ENCODE measurements around the gene WNT9B. TPM values are rescaled to one million over a fixed set of nuclear protein-coding genes. Genes with fewer than 3 reads are reported as not detected.

WNT9B gene
- total RNA-seq, 4 donors from 2014 or later: 0.42 to 0.66 (median 0.65) TPM; not detected in 1

DNA sequence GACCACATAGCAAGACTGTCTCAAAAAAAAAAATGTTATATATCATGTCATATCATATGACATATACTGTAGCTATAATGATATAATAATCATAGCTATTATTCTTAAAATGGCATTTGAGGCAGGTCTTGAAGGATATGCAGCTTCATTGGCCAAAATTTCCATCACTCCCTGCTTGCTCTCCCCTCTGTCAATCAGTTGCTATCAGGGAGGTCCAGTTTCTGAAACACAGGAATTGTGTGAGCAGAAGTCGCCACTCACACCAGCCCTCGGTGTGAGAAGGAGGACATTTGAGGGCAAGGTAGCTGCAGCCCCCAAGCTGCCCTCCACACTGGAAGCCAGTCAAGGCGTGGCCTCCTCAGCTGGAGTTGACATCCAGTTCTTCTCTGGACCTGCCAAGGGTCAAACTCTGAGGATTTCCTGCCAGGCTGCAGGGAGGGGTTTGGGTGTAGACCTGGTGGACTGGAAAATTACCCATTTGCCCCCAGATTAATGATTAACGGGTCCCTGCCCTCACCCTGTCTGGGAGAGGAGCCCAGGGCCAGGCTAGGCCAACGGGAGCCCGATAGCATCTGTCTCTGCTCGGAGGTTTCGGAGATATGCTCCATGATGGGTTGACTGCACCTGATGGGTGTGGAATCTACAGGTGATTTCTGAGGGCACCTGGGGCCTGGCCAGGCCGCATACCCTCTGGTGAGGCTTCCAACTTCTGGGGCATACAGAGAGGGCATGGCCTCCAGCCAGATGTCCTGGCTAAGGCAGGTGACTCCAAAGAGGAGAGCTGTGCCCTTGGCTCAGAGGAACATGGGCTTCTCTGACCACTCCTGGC is 18.8 kb downstream of the WNT9B start:
- TF ChIP-seq, protein P1, sequence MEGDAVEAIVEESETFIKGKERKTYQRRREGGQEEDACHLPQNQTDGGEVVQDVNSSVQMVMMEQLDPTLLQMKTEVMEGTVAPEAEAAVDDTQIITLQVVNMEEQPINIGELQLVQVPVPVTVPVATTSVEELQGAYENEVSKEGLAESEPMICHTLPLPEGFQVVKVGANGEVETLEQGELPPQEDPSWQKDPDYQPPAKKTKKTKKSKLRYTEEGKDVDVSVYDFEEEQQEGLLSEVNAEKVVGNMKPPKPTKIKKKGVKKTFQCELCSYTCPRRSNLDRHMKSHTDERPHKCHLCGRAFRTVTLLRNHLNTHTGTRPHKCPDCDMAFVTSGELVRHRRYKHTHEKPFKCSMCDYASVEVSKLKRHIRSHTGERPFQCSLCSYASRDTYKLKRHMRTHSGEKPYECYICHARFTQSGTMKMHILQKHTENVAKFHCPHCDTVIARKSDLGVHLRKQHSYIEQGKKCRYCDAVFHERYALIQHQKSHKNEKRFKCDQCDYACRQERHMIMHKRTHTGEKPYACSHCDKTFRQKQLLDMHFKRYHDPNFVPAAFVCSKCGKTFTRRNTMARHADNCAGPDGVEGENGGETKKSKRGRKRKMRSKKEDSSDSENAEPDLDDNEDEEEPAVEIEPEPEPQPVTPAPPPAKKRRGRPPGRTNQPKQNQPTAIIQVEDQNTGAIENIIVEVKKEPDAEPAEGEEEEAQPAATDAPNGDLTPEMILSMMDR (IDR thresholded peaks at IDR 0.05): no peak
- TF ChIP-seq EP300 (IDR thresholded peaks at IDR 0.05) (no peak), POLR2AphosphoS5 (IDR thresholded peaks at IDR 0.05) (no peak), POLR2A (IDR thresholded peaks at IDR 0.05; ENCODE audit: low read depth) (no peak)
- WGBS: 77% methylated on average over 9 of the region's 9 CpGs
- H3K36me3 ChIP-seq: no peaks in the 10 kb centered on the region
- no peaks in the 10 kb centered on the region for H3K4me1 ChIP-seq
- intact Hi-C loops (cut with DNase I): no loop called here
- H3K4me3 ChIP-seq: no peak overlapping the region
- H3K27ac ChIP-seq (replicated peaks in 1 of 4): no peak overlapping the region
- no peak for DNase-seq (ENCODE audit: extremely low spot score)
- H3K9me3 ChIP-seq: no peaks in the 10 kb centered on the region
- H3K27me3 ChIP-seq: peaks cover 0 to 10% (median 0%) of the 10 kb centered on the region in 4 donors

DNA sequence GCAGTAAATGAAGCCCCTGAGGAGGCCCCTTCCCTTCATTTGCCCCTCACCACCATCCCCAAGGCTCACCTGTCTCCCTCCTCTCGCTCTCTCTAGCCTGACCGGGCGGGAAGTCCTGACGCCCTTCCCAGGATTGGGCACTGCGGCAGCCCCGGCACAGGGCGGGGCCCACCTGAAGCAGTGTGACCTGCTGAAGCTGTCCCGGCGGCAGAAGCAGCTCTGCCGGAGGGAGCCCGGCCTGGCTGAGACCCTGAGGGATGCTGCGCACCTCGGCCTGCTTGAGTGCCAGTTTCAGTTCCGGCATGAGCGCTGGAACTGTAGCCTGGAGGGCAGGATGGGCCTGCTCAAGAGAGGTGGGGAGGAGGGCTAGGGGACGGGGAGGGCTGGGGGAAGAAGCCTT is 21.0 kb downstream of the WNT9B start:
- Histone ChIP-seq H3K27ac (replicated peaks in 1 of 4) (no peak overlapping the region), H3K4me1 (peaks cover 0 to 6% (median under 1%) of the 10 kb centered on the region in 4 donors), H3K27me3 (peaks cover 0 to 8% (median 0%) of the 10 kb centered on the region in 4 donors), H3K4me3 (no peak overlapping the region), H3K36me3 (no peaks in the 10 kb centered on the region), H3K9me3 (no peaks in the 10 kb centered on the region)
- DNase-seq (ENCODE audit: extremely low spot score): no peak
- intact Hi-C loops (cut with DNase I): no loop called here
- TF ChIP-seq POLR2AphosphoS5 (IDR thresholded peaks at IDR 0.05) (no peak), POLR2A (IDR thresholded peaks at IDR 0.05; ENCODE audit: low read depth) (no peak), EP300 (IDR thresholded peaks at IDR 0.05) (no peak)
- TF ChIP-seq, protein P1 (IDR thresholded peaks at IDR 0.05): no peak
- 92% methylated on average over 11 of the region's 16 CpGs for WGBS

DNA sequence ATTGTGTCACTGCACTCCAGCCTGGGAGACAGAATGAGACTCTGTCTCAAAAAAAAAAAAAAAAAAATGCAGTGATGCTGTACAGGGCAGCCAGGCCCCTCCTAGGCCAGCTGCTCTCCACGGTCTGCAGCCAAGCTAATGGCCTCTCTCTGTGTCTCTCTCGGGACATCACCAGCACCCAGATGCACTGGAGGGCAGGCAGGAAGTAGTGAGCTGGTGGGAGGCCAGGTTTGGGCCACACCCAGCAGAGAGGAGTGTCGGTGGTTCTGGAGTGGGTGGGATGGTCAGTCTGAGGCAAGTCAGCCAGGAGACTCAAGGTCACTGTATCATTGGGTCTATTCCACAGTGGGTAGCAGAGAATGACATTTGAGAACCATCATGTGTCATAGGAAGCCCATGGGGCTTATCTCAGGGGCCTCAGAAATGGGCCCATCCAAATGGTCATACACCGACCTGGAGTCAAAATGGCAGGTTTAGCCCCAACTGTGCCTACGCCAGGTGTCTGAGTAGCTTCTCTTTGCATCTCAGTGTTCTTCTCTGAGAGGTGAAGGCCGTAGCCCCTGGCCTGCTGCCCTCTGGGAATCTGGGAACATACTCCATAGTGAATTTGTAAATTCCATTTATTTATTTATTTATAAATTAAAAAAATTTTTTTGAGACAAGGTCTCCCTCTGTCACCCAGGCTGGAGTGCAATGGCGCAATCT is 22.7 kb downstream of the WNT9B start:
- WGBS: 78% methylated on average over 7 of the region's 7 CpGs
- no peak overlapping the region for H3K4me3 ChIP-seq
- H3K27ac ChIP-seq (replicated peaks in 1 of 4): no peak overlapping the region
- no peaks in the 10 kb centered on the region for H3K9me3 ChIP-seq
- H3K27me3 ChIP-seq: peaks cover 0 to 8% (median 0%) of the 10 kb centered on the region in 4 donors
- intact Hi-C loops (cut with DNase I): no loop called here
- TF ChIP-seq EP300 (IDR thresholded peaks at IDR 0.05): no peak
- no peak for TF ChIP-seq POLR2A (IDR thresholded peaks at IDR 0.05; ENCODE audit: low read depth)
- TF ChIP-seq POLR2AphosphoS5 (IDR thresholded peaks at IDR 0.05): no peak
- TF ChIP-seq, protein P1 (IDR thresholded peaks at IDR 0.05): no peak
- peaks cover 0 to 18% (median 9%) of the 10 kb centered on the region in 4 donors for H3K4me1 ChIP-seq
- no peaks in the 10 kb centered on the region for H3K36me3 ChIP-seq
- no peak for DNase-seq (ENCODE audit: extremely low spot score)

DNA sequence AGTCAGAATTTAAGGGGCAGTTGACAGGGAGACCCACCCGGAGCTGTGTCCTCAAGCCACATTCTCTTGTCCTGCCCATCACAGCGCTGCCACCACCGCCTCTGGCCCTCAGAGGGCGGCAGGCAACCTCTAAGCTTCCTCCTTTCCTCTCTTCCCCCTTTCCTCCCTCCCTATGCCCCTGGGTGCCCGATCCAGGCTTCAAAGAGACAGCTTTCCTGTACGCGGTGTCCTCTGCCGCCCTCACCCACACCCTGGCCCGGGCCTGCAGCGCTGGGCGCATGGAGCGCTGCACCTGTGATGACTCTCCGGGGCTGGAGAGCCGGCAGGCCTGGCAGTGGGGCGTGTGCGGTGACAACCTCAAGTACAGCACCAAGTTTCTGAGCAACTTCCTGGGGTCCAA is 23.5 kb downstream of the WNT9B start:
- 82% methylated on average over 16 of the region's 16 CpGs for WGBS
- TF ChIP-seq, protein P1 (IDR thresholded peaks at IDR 0.05): no peak
- TF ChIP-seq EP300 (IDR thresholded peaks at IDR 0.05) (no peak), POLR2AphosphoS5 (IDR thresholded peaks at IDR 0.05) (no peak), POLR2A (IDR thresholded peaks at IDR 0.05; ENCODE audit: low read depth) (no peak)
- DNase-seq (ENCODE audit: extremely low spot score): no peak
- peaks cover 0 to 8% (median 0%) of the 10 kb centered on the region in 4 donors for H3K27me3 ChIP-seq
- no peak overlapping the region for H3K4me3 ChIP-seq
- no peaks in the 10 kb centered on the region for H3K9me3 ChIP-seq
- intact Hi-C loops (cut with DNase I): no loop called here
- H3K27ac ChIP-seq (replicated peaks in 1 of 4): no peak overlapping the region
- no peaks in the 10 kb centered on the region for H3K36me3 ChIP-seq
- peaks cover 0 to 18% (median 9%) of the 10 kb centered on the region in 4 donors for H3K4me1 ChIP-seq

Measured in esophagus muscularis mucosa (tissue), 4 donors.